Smooth muscle cell (in vitro differentiated cells): ENCODE results near the gene ALOX12B. TPM values are rescaled to one million over a fixed set of nuclear protein-coding genes. Genes with fewer than 3 reads are reported as not detected.

Source experiments
- DNase-seq: peaks from one replicate; lab custom pipeline; 2025; ENCODE audit not compliant: unreplicated experiment; lab: John Stamatoyannopoulos, UW
- H2AFZ ChIP-seq: fragments of 200-600 bp; sonication (generic); 2 replicates; pipeline ENCODE4 v1.6.0; 2016; ENCODE audit warnings: antibody characterized with exemption, low read depth, mild to moderate bottlenecking
- H3F3A ChIP-seq: fragments of 200-600 bp; sonication (generic); 2 replicates; pipeline ENCODE4 v1.6.0; 2017; ENCODE audit warnings: antibody characterized with exemption, low read depth
- H3K27ac ChIP-seq: fragments of 200-600 bp; sonication (generic); 2 replicates; pipeline ENCODE4 v1.5.1; 2016; ENCODE audit warnings: low read depth, mild to moderate bottlenecking
- H3K27me3 ChIP-seq: fragments of 200-600 bp; sonication (generic); 2 replicates; pipeline ENCODE4 v1.6.1; 2016; ENCODE audit warnings: low read depth, mild to moderate bottlenecking
- H3K36me3 ChIP-seq: fragments of 200-600 bp; sonication (generic); 2 replicates; pipeline ENCODE4 v1.5.1; 2016; ENCODE audit warnings: low read depth
- H3K4me1 ChIP-seq: fragments of 200-600 bp; sonication (generic); 2 replicates; pipeline ENCODE4 v1.5.1; 2016; ENCODE audit warnings: low read depth
- H3K4me2 ChIP-seq: fragments of 200-600 bp; sonication (generic); 2 replicates; pipeline ENCODE4 v1.6.0; 2016; ENCODE audit warnings: mild to moderate bottlenecking
- H3K4me3 ChIP-seq: fragments of 200-600 bp; sonication (generic); 2 replicates; pipeline ENCODE4 v1.5.1; 2016; ENCODE audit warnings: mild to moderate bottlenecking
- H3K79me2 ChIP-seq: fragments of 200-600 bp; sonication (generic); 2 replicates; pipeline ENCODE4 v1.6.0; 2016; ENCODE audit warnings: low read depth, mild to moderate bottlenecking
- H3K9ac ChIP-seq: fragments of 200-600 bp; sonication (generic); 2 replicates; pipeline ENCODE4 v1.6.0; 2016; ENCODE audit warnings: low read depth
- H3K9me3 ChIP-seq: fragments of 200-600 bp; sonication (generic); replicated peaks from 2 replicates; pipeline ENCODE4 v1.5.1; 2016; ENCODE audit warnings: low read depth
- H4K20me1 ChIP-seq: fragments of 200-600 bp; sonication (generic); 2 replicates; pipeline ENCODE4 v1.6.0; 2016; ENCODE audit warnings: low read depth
- CTCF ChIP-seq: fragments of 200-600 bp; sonication (generic); IDR thresholded peaks from 2 replicates; pipeline ENCODE4 v1.5.1; 2017; ENCODE audit warnings: borderline replicate concordance, mild to moderate bottlenecking, antibody characterized with exemption; ENCODE audit not compliant: insufficient read depth, poor library complexity, severe bottlenecking
- WGBS: methylation state at CpG from one replicate; pipeline ENCODE4 v1.1.7; 2016; ENCODE audit warnings: low lambda C conversion rate; 5-methylcytosine and 5-hydroxymethylcytosine counted together
- polyA plus RNA-seq: library from polyadenylated mRNA; unstranded; fragments of >200 nt; fragmentation: Nextera tagmentation; extraction: Ambion mirVana; gene quantifications from 2 replicates; pipeline ENCODE4 v1.2.1, GENCODE V29; 2016
- total RNA-seq: library from RNA; depleted of rRNA; stranded (reverse); fragments of >200 nt; gene quantifications from 2 replicates; pipeline ENCODE4 v1.2.3, GENCODE V29; 2014

ALOX12B gene
- total and polyA plus RNA-seq, 2 experiments from 2014 or later = 3.0 to 4.9 TPM

DNA sequence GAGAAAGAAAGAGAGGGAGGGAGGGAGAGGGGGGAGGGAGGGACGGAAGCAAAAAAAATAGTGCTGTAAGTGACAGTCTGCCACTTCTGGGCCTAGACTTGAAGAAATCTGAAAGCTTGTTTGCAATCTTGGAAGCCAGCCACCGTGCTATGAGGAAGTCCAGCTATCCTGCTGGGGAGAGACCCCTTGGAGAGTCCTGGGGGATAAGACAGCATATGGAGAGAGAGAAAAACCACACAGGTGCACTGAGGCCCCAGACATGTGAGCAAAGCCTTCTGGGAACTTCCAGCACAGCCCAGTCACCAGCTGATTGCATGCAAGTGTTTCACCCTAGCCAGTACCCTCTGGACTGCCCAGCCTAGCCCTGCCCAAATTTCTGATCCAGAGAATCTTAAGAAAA is 12.6 kb upstream of the ALOX12B start:
- 70% methylated on average over 1 of the region's 2 CpGs for WGBS
- Histone ChIP-seq H3K36me3 (no peaks in the 10 kb centered on the region), H3F3A (peaks cover 1% of the 10 kb centered on the region), H4K20me1 (no peaks in the 10 kb centered on the region), H3K79me2 (no peaks in the 10 kb centered on the region), H3K9ac (no peak overlapping the region), H3K4me3 (no peak overlapping the region), H3K27me3 (no peaks in the 10 kb centered on the region), H2AFZ (no peak overlapping the region), H3K4me2 (no peak overlapping the region), H3K4me1 (no peaks in the 10 kb centered on the region), H3K27ac (no peak overlapping the region), H3K9me3 (no peaks in the 10 kb centered on the region)
- TF ChIP-seq CTCF = no peak
- DNase-seq = no peak

- Histone ChIP-seq H3K4me1 (no peaks in the 10 kb centered on the region), H4K20me1 (no peaks in the 10 kb centered on the region), H3K9me3 (no peaks in the 10 kb centered on the region), H3K27me3 (peaks cover 3% of the 10 kb centered on the region), H2AFZ (no peak overlapping the region), H3F3A (no peaks in the 10 kb centered on the region), H3K36me3 (no peaks in the 10 kb centered on the region), H3K27ac (no peak overlapping the region), H3K4me2 (no peak overlapping the region), H3K9ac (no peak overlapping the region), H3K4me3 (no peak overlapping the region), H3K79me2 (no peaks in the 10 kb centered on the region)
- DNase-seq = no peak
- no peak for TF ChIP-seq CTCF
- 92% methylated on average over 8 of the region's 8 CpGs for WGBS
Measured at GRCh38 chr17:8096541-8096940, 9.0 kb upstream of the ALOX12B start.

DNA sequence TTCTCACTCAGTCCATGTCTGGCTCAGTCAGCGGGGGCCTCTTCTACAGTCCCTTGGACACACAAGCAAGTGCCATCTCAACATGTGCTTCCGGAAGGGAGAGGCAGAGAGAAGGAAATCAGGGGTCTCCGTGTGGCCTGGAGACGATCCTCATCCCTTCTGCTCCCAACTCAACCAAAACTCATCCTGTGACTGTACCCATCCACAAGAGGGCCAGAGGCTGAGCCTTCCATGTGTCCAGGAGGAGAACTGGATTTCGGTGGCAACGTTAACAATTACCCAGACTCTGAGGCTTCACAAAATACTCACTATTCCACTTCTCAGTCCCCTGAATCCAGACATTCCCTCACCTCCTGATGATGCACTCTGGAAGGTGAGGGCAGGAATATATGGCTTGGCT is 7.8 kb upstream of the ALOX12B start:
- no peaks in the 10 kb centered on the region for H3K79me2 ChIP-seq
- H3K9me3 ChIP-seq = no peaks in the 10 kb centered on the region
- H3K27ac ChIP-seq = no peak overlapping the region
- no peak for TF ChIP-seq CTCF
- no peak overlapping the region for H3K4me2 ChIP-seq
- no peaks in the 10 kb centered on the region for H3K4me1 ChIP-seq
- no peaks in the 10 kb centered on the region for H3K36me3 ChIP-seq
- 77% methylated on average over 6 of the region's 6 CpGs for WGBS
- no peak overlapping the region for H3K4me3 ChIP-seq
- no peak overlapping the region for H2AFZ ChIP-seq
- H3F3A ChIP-seq = no peaks in the 10 kb centered on the region
- no peak overlapping the region for H3K9ac ChIP-seq
- peaks cover 13% of the 10 kb centered on the region for H3K27me3 ChIP-seq
- DNase-seq = no peak
- no peaks in the 10 kb centered on the region for H4K20me1 ChIP-seq

- Histone ChIP-seq H3K4me2 (no peak overlapping the region), H3K4me1 (no peaks in the 10 kb centered on the region), H3K36me3 (no peaks in the 10 kb centered on the region), H3K27me3 (peaks cover 30% of the 10 kb centered on the region), H3K79me2 (no peaks in the 10 kb centered on the region), H4K20me1 (no peaks in the 10 kb centered on the region), H3K27ac (no peak overlapping the region), H3K4me3 (no peak overlapping the region), H2AFZ (no peak overlapping the region), H3F3A (no peaks in the 10 kb centered on the region), H3K9ac (no peak overlapping the region), H3K9me3 (no peaks in the 10 kb centered on the region)
- no peak for TF ChIP-seq CTCF
- WGBS = 72% methylated on average over 8 of the region's 9 CpGs
- no peak for DNase-seq
Measured at GRCh38 chr17:8091033-8091687, 3.6 kb upstream of the ALOX12B start.
